Measurements from ENCODE around the gene ALDH1A2. TPM values are rescaled to one million over a fixed set of nuclear protein-coding genes. Genes with fewer than 3 reads are reported as not detected.

ALDH1A2 gene
- 2.9 and 4.7 TPM in 2 replicates for total RNA-seq

DNA sequence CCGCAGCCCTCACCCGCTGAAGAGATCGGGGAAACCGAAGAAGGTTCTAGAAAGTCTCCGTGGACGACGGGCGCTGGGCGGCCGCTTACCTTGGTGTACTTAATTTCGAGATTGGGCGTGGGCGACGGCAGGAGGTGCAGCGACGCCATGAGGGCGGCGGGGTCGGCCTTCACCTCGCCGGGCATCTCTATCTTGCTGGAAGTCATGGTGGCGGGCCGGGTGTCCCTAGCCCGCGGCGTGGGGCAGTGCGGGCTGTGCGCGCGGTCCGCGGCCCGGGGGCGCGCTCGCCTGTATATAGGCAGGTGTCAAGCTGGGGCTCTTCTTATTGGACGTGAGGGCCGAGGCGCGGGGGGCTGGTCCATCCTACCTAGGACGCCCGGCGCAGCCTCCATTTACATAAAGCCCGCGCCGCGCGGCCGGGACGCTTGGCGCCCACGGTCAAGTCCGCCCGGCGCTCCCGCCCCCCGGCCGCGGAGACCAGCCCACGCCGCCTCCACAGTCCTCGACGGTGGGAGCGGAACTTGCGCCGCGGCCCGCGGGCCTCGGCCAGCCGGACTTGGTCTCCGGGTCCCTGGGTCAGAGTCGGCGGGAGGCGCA, at the start of gene ALDH1A2:
TSS of gene ALDH1A2 (minus strand) at position 267 of the 597 bp plus-strand sequence. CDS start at position 206, 61 bp downstream.

Other genes starting within 250 kb of the ALDH1A2 start
- 4.5 and 4.8 TPM in 2 replicates for gene AQP9, start 72.7 kb upstream of the ALDH1A2 start, total RNA-seq